ENCODE data around the gene NAT8L.
"Not testable (repeated sequence)": the region's sequence is repeated elsewhere in the genome, so short reads cannot be mapped to it uniquely, and the experiment has no call there.

The NAT8L gene

GRCh38 chr4:2025817-2026216, 33.3 kb upstream of the NAT8L start:
- no peak for DNase-seq (ENCODE audit: low read depth)
- no peak overlapping the region for H3K4me3 ChIP-seq (ENCODE audit: control insufficient read depth, low read depth, low read length)
- TF ChIP-seq CTCF (conservative IDR thresholded peaks at IDR 0.05; ENCODE audit: control insufficient read depth, insufficient read depth, low read depth, low read length), result no peak

GRCh38 chr4:2027120-2027519, 32.0 kb upstream of the NAT8L start:
- not testable (repeated sequence) for H3K4me3 ChIP-seq (ENCODE audit: control insufficient read depth, low read depth, low read length)

GRCh38 chr4:2031161-2031560, 28.0 kb upstream of the NAT8L start:
- not testable (repeated sequence) for H3K4me3 ChIP-seq (ENCODE audit: control insufficient read depth, low read depth, low read length); DNase-seq (ENCODE audit: low read depth)

More at GRCh38 chr4:2027120-2027519, 32.0 kb upstream of the NAT8L start:
- DNase-seq (ENCODE audit: low read depth), result not testable (repeated sequence)

- no peak overlapping the region for H3K4me3 ChIP-seq (ENCODE audit: control insufficient read depth, low read depth, low read length)
- no peak for TF ChIP-seq CTCF (conservative IDR thresholded peaks at IDR 0.05; ENCODE audit: control insufficient read depth, insufficient read depth, low read depth, low read length)
- no peak for DNase-seq (ENCODE audit: low read depth)
These were observed 22.8 kb upstream of the NAT8L start for GRCh38 chr4:2036327-2036726.

- no peak for TF ChIP-seq CTCF (conservative IDR thresholded peaks at IDR 0.05; ENCODE audit: control insufficient read depth, insufficient read depth, low read depth, low read length)
- H3K4me3 ChIP-seq (ENCODE audit: control insufficient read depth, low read depth, low read length), result no peak overlapping the region
- DNase-seq (ENCODE audit: low read depth), result no peak
These were observed 22.3 kb upstream of the NAT8L start for GRCh38 chr4:2036866-2037265.

- DNase-seq (ENCODE audit: low read depth), result no peak
- no peak for TF ChIP-seq CTCF (conservative IDR thresholded peaks at IDR 0.05; ENCODE audit: control insufficient read depth, insufficient read depth, low read depth, low read length)
These were observed 18.5 kb upstream of the NAT8L start for GRCh38 chr4:2040391-2041238.

GRCh38 chr4:2041239-2042130, 17.6 kb upstream of the NAT8L start:
- DNase-seq (ENCODE audit: low read depth), result peak; percentile 72
- no peak for TF ChIP-seq CTCF (conservative IDR thresholded peaks at IDR 0.05; ENCODE audit: control insufficient read depth, insufficient read depth, low read depth, low read length)
- H3K4me3 ChIP-seq (ENCODE audit: control insufficient read depth, low read depth, low read length), result peak overlapping the region; percentile 62

More at GRCh38 chr4:2040391-2041238, 18.5 kb upstream of the NAT8L start:
- H3K4me3 ChIP-seq (ENCODE audit: control insufficient read depth, low read depth, low read length), result peak overlapping the region; percentile 62
